OCI-LY1 (cell line): ENCODE measurements around the gene MEGF6.

Experiments
- EZH2 ChIP-seq: fragments of 200-600 bp; sonication (generic), shearing (Covaris generic); IDR thresholded peaks from 2 replicates; pipeline ENCODE4 v1.8.0; 2017; ENCODE audit warnings: borderline replicate concordance, mixed run types, mild to moderate bottlenecking, antibody characterized with exemption, low read length, moderate library complexity, mixed read lengths
- TF ChIP-seq, protein P1 (sequence below): fragments of 200-600 bp; sonication (generic), shearing (Covaris generic); IDR thresholded peaks from 2 replicates; pipeline ENCODE4 v1.5.1; 2017; ENCODE audit warnings: mild to moderate bottlenecking, antibody characterized with exemption, low read length, moderate library complexity, mixed read lengths

DNA sequence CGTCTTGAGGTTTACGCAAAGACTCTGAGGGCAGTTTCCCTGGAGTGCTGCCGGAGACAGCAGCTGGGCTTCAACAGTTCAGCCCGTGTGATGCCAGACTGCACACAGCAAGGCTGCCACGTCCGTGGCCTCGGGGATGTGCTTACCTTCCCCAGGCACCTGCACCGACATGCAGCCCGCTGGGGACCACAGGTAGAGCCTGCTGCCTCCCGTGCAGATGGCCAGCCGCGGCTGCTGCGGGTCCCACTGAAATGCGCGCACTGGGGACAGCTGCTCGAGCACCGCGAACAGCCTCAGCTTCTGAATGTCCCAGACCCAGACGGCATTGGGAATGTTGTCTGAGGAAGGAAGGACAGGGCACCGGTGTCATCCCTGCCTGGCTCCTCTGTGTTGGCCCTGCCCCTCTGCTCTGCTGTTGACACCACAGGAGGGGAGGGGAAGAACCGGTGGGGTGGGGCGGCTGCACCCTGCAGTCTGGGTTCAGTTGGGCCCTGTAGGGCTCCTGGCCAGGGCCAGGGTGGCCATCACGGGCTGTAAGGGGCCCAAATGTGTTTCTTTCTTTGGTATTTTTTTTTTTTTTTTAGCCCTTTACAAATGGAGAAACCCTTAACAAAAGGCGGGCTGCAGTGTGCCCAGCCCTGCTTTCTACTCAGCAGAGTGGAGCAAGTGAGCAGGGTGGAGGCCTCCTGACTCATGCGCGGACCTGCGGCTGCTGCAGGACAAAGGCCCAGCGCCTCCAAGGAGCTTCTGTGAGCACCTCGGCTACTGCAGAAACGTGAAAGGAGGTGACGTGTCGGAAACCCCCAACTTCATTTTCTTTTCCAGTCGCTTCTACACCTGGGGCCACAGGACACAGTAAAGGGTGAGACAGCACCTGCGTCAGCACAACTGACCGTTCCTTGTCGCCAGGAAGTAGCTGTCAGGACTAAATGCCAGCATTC lies 20.3 kb upstream of the MEGF6 start:
- TF ChIP-seq EZH2, result no peak
- TF ChIP-seq, protein P1, sequence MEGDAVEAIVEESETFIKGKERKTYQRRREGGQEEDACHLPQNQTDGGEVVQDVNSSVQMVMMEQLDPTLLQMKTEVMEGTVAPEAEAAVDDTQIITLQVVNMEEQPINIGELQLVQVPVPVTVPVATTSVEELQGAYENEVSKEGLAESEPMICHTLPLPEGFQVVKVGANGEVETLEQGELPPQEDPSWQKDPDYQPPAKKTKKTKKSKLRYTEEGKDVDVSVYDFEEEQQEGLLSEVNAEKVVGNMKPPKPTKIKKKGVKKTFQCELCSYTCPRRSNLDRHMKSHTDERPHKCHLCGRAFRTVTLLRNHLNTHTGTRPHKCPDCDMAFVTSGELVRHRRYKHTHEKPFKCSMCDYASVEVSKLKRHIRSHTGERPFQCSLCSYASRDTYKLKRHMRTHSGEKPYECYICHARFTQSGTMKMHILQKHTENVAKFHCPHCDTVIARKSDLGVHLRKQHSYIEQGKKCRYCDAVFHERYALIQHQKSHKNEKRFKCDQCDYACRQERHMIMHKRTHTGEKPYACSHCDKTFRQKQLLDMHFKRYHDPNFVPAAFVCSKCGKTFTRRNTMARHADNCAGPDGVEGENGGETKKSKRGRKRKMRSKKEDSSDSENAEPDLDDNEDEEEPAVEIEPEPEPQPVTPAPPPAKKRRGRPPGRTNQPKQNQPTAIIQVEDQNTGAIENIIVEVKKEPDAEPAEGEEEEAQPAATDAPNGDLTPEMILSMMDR, result no peak
